ENCODE results near the gene CRHBP.

CRHBP gene

GRCh38 chr5:77015938-77016569, 63.2 kb downstream of the CRHBP start:
- no peak for DNase-seq (ENCODE audit: low read depth)

GRCh38 chr5:77016962-77017361, 64.1 kb downstream of the CRHBP start:
- no peak for DNase-seq (ENCODE audit: low read depth)

DNA sequence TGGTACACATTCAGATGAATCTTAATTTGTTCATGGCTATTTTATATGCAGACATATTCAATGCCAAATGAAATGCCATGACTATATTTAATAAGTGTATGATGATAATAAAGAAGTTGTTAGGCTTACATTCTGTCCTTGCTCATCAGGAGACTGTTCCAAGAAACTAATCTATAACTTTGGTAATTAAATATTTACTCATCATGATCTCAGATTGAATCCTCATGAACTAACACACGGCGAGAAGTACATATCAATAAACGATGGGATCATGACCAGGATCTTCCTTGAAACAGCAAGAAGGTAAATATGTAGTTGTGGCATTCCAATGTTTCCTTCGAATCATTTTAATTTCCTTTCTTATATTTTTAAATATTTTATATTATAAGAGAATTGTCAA, 64.8 kb downstream of the CRHBP start:
- no peak for DNase-seq (ENCODE audit: low read depth)

All from stimulated activated CD8-positive, alpha-beta memory T cell treated with anti-CD3 and anti-CD28 coated beads, Interleukin-4, amount 100 ng/mL, for 24 hours (primary cell).